GM19099 (cell line): ENCODE results near the gene KCNJ14.

ENCODE experiments used
- POLR2A ChIP-seq: IDR thresholded peaks from 3 replicates; pipeline ENCODE4 v1.6.1; 2011; ENCODE audit warnings: low read depth; ENCODE audit not compliant: insufficient read length; ENCODE audit errors: extremely low read depth

Gene KCNJ14

DNA sequence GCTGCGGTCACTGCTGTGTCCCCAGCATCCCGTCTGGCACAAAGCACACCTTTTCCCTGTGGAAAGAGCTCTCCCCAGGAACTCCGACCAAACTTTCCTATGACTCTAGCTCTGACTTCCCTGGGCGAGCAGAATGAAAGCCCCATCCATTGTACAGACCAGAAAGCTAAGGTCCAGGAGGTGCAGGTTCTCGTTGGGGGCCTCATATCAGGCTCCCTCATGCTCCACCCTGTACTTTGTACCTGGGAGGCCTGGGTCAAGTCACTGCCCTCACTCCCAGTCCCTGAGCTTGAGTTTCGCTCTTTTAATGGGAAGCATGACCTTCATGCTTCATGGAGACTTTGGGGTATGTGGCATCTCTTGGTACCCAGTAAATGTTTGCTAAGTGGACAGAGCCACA, 32.2 kb downstream of the KCNJ14 start:
- no peak for TF ChIP-seq POLR2A

GRCh38 chr19:48487948-48488347, 32.6 kb downstream of the KCNJ14 start:
- TF ChIP-seq POLR2A, result no peak

- TF ChIP-seq POLR2A, result no peak
Observed at GRCh38 chr19:48489608-48490216, 34.3 kb downstream of the KCNJ14 start.

GRCh38 chr19:48490981-48491792, 35.8 kb downstream of the KCNJ14 start:
- no peak for TF ChIP-seq POLR2A

- no peak for TF ChIP-seq POLR2A
Observed at GRCh38 chr19:48491793-48492123, 36.4 kb downstream of the KCNJ14 start.

GRCh38 chr19:48492925-48493717, 37.7 kb downstream of the KCNJ14 start:
- peak; percentile 62 for TF ChIP-seq POLR2A

- no peak for TF ChIP-seq POLR2A
Observed at GRCh38 chr19:48493718-48494401, 38.5 kb downstream of the KCNJ14 start.

- no peak for TF ChIP-seq POLR2A
Observed at GRCh38 chr19:48495396-48495795, 40.0 kb downstream of the KCNJ14 start.

- no peak for TF ChIP-seq POLR2A
Observed at GRCh38 chr19:48496959-48497727, 41.8 kb downstream of the KCNJ14 start.

DNA sequence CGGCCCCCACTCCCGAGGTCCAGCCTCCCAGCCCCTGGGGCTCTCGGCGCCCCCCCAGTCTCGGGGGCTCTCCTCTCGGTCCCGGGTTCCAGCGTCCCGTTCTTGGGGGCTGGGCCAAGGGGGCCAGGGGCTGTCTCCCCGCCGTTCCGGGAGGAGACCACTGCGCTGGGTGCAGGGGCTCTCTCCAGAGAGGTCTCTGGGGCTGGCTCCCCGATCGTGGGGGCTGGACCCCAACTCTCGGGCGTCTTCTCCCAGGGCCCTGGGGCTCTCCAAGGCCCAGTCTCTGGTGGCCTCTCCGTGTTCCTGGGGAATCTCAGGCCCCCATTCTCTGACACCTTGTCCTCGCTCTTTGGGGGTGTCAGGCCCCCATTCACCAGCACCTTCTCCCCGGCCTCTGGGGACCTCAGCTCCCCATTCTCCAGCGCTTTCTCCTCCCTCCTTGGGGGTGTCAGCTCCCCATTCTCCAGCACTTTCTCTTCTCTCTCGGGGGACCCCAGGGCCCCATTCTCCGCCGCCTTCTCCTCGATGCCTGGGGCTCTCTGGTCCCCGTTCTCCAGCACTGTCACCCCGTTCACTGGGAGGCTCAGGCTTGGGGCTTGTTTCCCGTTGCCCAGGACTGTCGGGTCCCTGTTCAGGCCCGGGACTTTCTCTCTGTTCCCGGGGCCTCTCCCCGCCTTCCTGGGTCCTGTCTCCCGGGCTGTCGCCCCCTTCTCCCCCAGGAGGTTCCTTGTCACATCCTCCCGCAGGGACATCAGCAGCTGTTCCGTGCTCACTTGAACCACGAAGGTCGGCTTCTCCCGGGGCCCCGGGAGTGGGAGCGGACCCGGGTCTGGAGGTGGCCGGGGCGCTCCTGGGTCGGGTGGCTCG, 42.6 kb downstream of the KCNJ14 start:
- no peak for TF ChIP-seq POLR2A

DNA sequence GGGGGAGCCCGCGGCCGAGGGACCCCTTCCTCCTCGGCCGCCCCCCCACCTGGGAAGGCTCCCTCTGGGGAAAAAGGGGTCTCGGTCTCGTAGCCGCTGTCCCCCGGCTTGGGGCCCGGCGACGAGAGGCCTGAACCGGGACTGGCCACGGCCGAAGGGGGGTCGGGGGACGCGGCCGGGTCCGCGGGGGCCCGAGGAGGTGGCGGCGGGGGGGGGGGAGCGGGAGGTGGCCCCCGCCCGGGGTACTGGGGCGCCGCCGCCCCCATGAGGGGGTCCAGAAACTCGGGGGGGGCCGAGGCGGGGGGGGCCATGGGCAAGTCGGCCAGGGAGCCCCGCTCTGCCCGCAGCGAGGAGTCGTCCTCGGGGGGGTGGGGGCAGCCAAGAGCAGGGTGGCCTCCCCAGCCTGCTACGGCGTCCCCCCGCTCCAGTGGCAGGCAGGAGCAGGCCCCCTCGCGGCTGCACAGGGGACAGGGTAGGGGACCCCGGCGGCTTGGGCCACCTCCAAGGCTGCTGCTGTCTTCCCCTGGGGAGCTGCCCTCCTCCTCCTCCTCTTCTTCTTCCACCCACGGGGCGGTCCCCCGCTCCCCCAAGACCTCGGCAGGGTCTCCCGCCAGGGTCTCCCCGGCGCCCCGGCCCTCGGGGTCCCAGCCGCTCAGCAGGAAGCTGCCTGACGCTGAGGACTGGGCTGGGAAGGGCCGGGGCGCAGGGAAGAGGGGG, 43.4 kb downstream of the KCNJ14 start:
- no peak for TF ChIP-seq POLR2A

DNA sequence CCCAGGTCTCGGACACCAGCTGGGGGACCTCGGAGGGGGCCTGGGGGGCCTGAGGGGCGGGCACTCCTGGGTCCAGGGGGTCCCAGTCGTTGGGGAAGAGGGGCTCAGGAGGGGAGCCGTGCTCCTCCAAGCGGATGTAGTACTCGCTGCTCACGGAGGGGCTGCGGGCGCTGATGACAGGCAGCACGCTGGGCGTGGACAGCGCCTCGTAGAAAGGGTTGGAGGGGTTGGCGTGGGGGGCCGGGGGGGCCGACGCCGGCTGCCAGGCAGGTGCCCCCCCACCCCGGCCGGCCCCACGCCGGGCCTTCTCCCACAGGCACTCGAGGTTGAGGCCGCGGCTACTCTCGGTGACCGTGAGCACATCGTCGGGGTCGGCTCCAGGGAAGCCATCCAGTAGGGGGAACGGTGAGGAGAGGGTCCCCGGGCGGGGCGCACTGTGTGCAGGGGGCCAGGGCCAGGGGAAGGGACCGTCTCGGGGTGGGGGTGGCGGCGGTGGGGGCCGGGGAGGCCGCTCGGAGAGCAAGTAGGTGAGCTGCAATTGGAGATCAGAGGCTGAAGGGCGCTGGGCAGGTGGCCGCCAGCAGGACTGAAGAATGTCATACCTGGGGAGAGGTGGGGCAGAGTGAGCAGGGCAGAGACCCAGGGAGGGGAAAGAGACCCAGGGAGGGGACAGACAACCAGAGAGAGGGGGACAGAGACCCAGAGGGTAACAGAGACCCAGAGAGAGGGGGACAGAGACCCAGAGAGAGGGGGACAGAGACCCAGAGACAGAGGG, 44.1 kb downstream of the KCNJ14 start:
- no peak for TF ChIP-seq POLR2A

DNA sequence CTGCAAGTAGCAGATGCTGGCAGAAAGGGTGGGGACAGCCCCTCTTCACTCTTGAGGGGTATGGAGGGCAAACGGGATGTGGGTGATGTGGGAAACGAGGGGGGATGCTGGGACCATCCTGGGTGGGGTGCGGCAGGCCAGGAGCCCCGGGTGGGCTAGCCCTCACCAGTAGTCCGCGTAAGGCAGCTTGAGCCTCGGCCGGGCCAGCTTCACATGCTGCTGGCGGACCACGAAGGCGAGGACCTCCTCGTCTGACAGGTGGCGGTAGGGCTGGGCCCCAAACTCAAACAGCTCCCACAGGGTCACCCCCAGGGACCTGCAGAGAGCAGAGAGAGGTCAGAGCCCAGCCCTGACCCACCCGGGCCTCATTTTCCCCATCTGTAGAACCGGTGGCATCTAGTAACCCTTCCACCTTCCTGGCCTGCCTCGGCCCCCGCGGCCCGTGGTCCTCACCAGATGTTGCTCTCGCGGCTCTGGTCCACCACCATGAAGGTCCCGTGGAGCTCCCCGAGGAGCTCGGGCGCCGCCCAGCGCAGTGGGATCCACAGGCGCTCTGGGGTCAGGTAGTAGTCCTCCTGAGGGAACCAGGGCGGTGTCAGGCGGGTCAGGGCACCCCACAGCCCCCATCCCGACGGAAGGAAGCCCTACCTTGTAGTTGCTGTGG, 45.6 kb downstream of the KCNJ14 start:
- no peak for TF ChIP-seq POLR2A
